Measurements from ENCODE around the gene ADCYAP1R1. TPM values are rescaled to one million over a fixed set of nuclear protein-coding genes. Genes with fewer than 3 reads are reported as not detected.

ADCYAP1R1 gene
- total RNA-seq, 1 experiment from 2014 or later, result 0.12 TPM

DNA sequence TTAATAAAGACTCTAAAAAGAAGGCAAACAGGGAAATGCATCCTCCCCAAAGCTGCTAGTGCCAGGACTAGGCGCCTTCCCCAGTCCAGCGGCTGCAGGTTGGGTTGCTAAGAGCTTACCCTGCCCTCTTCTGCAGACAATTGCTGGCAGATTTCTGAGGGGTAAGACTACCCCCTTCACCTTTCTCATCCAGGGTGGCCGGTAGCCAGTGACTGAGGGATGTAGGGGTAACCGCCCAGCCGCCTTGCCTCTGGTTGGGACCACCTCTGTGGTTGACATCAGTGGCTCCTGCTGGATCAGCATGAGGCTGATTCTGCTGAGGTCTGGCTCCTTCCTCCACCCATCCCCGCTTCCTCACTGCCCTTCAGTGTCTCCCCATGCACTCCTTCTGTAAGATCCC is 71.2 kb downstream of the ADCYAP1R1 start:
- Histone ChIP-seq H3K9ac (ENCODE audit: low read length) (no peak overlapping the region), H3K79me2 (ENCODE audit: insufficient read depth, low read length) (no peaks in the 10 kb centered on the region), H3K9me3 (ENCODE audit: control insufficient read depth in 1 of 2, insufficient read depth in 1 of 2, low read depth in 1 of 2, low read length in 2 of 2) (no peaks in the 10 kb centered on the region), H4K20me1 (ENCODE audit: insufficient read depth) (no peaks in the 10 kb centered on the region), H3K27me3 (ENCODE audit: insufficient read depth, low read length) (peaks cover 18% of the 10 kb centered on the region), H3K36me3 (ENCODE audit: control insufficient read depth in 1 of 2, insufficient read depth in 2 of 2, low read length in 2 of 2) (no peaks in the 10 kb centered on the region), H3K27ac (ENCODE audit: low read depth, low read length) (no peak overlapping the region), H3K4me3 (replicated peaks in 1 of 2; ENCODE audit: low read depth in 1 of 2, low read length in 2 of 2) (no peak overlapping the region), H3K9me2 (ENCODE audit: insufficient read depth) (no peaks in the 10 kb centered on the region), H2AFZ (ENCODE audit: low read depth, low read length, poor library complexity, severe bottlenecking) (no peak overlapping the region), H3K4me2 (ENCODE audit: low read length) (no peak overlapping the region), H3K4me1 (ENCODE audit: control insufficient read depth in 1 of 2, insufficient read depth in 2 of 2, low read length in 2 of 2) (0 out of 4 replicates have a peak, but pooled peaks cover 0 to 4% of the 10 kb centered on the region in 2 experiments)
- ChIA-PET CTCF (interaction anchor here (0.6 to 13.2 kb wide), 27 partner anchors 9 to 512 kb away, joined by 3 to 482 read pairs (median 5); no protein-coding TSS in a partner anchor), POLR2A (interaction anchor here (1.1 to 2.3 kb wide), 2 partner anchors 137 to 139 kb away, joined by 3 to 21 read pairs; no protein-coding TSS in a partner anchor), RAD21 (ENCODE audit: low non-redundant PET in 1 of 2, low total read pairs in 2 of 2, uncharacterized antibody in 2 of 2, unreplicated experiment in 2 of 2) (interaction anchor here (0.8 to 3.0 kb wide), 4 partner anchors 11 to 185 kb away, joined by 4 to 64 read pairs (median 28); no protein-coding TSS in a partner anchor)
- intact Hi-C loops (cut with micrococcal nuclease), result loop anchor here (2.0 kb wide), 1 partner anchor 323 kb away; no protein-coding TSS in a partner anchor
- ATAC-seq (no peak), DNase-seq (ENCODE audit: low read depth, low spot score) (no peak)
- TF ChIP-seq, protein P1, sequence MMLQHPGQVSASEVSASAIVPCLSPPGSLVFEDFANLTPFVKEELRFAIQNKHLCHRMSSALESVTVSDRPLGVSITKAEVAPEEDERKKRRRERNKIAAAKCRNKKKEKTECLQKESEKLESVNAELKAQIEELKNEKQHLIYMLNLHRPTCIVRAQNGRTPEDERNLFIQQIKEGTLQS (IDR thresholded peaks at IDR 0.05), result no peak
- TF ChIP-seq FOSL1 (IDR thresholded peaks at IDR 0.05; ENCODE audit: low read depth), result no peak
- TF ChIP-seq, protein P2, sequence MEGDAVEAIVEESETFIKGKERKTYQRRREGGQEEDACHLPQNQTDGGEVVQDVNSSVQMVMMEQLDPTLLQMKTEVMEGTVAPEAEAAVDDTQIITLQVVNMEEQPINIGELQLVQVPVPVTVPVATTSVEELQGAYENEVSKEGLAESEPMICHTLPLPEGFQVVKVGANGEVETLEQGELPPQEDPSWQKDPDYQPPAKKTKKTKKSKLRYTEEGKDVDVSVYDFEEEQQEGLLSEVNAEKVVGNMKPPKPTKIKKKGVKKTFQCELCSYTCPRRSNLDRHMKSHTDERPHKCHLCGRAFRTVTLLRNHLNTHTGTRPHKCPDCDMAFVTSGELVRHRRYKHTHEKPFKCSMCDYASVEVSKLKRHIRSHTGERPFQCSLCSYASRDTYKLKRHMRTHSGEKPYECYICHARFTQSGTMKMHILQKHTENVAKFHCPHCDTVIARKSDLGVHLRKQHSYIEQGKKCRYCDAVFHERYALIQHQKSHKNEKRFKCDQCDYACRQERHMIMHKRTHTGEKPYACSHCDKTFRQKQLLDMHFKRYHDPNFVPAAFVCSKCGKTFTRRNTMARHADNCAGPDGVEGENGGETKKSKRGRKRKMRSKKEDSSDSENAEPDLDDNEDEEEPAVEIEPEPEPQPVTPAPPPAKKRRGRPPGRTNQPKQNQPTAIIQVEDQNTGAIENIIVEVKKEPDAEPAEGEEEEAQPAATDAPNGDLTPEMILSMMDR (IDR thresholded peaks at IDR 0.05 in 2 of 3, conservative IDR thresholded peaks at IDR 0.05 in 1 of 3; ENCODE audit: borderline replicate concordance in 1 of 3, insufficient read depth in 1 of 3, low read depth in 2 of 3, low read length in 2 of 3), result no peak
- TF ChIP-seq TCF7L2 (IDR thresholded peaks at IDR 0.05; ENCODE audit: borderline replicate concordance, extremely low read depth, insufficient read depth, insufficient read length), result no peak
- no peak for TF ChIP-seq POLR2AphosphoS5 (IDR thresholded peaks at IDR 0.05; ENCODE audit: low read depth, low read length)
- TF ChIP-seq, protein P3, sequence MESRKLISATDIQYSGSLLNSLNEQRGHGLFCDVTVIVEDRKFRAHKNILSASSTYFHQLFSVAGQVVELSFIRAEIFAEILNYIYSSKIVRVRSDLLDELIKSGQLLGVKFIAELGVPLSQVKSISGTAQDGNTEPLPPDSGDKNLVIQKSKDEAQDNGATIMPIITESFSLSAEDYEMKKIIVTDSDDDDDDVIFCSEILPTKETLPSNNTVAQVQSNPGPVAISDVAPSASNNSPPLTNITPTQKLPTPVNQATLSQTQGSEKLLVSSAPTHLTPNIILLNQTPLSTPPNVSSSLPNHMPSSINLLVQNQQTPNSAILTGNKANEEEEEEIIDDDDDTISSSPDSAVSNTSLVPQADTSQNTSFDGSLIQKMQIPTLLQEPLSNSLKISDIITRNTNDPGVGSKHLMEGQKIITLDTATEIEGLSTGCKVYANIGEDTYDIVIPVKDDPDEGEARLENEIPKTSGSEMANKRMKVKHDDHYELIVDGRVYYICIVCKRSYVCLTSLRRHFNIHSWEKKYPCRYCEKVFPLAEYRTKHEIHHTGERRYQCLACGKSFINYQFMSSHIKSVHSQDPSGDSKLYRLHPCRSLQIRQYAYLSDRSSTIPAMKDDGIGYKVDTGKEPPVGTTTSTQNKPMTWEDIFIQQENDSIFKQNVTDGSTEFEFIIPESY (IDR thresholded peaks at IDR 0.05; ENCODE audit: extremely low read depth, insufficient replicate concordance, low read length), result no peak
- no peak for TF ChIP-seq YY1 (IDR thresholded peaks at IDR 0.05; ENCODE audit: extremely low read depth, insufficient replicate concordance, low read depth, low read length)
- no peak for TF ChIP-seq JUND (IDR thresholded peaks at IDR 0.05)
- TF ChIP-seq SIN3A (IDR thresholded peaks at IDR 0.05; ENCODE audit: low read depth), result no peak
- TF ChIP-seq SRF (IDR thresholded peaks at IDR 0.05; ENCODE audit: low read depth), result no peak
- TF ChIP-seq ELF1 (IDR thresholded peaks at IDR 0.05; ENCODE audit: borderline replicate concordance, low read depth), result no peak
- no peak for TF ChIP-seq EGR1 (IDR thresholded peaks at IDR 0.05; ENCODE audit: low read depth)
- no peak for TF ChIP-seq CBX3 (IDR thresholded peaks at IDR 0.05; ENCODE audit: low read depth)
- TF ChIP-seq RAD21 (IDR thresholded peaks at IDR 0.05; ENCODE audit: low read depth), result no peak
- TF ChIP-seq EZH2phosphoT487 (IDR thresholded peaks at IDR 0.05; ENCODE audit: borderline replicate concordance), result no peak
- TF ChIP-seq, protein P4, sequence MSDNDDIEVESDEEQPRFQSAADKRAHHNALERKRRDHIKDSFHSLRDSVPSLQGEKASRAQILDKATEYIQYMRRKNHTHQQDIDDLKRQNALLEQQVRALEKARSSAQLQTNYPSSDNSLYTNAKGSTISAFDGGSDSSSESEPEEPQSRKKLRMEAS (IDR thresholded peaks at IDR 0.05), result no peak
- no peak for TF ChIP-seq EZH2 (IDR thresholded peaks at IDR 0.05)
- no peak for TF ChIP-seq POLR2A (IDR thresholded peaks at IDR 0.05; ENCODE audit: borderline replicate concordance, extremely low read depth, insufficient read depth, insufficient read length)
- TF ChIP-seq SP1 (IDR thresholded peaks at IDR 0.05; ENCODE audit: low read depth), result no peak
- no peak for TF ChIP-seq ZFX (IDR thresholded peaks at IDR 0.05)
- BruUV-seq (replicated peaks), result no TSS peak

Measured in HCT116 (cell line).